Mucosa of stomach (tissue), 1 donor: ENCODE measurements around the gene SHISA6.

Experiments
- H3K27me3 ChIP-seq: one replicate; pipeline ENCODE4 v1.7.0; 2013; ENCODE audit warnings: mild to moderate bottlenecking, low read length; ENCODE audit not compliant: control insufficient read depth, insufficient read depth
- H3K36me3 ChIP-seq: one replicate; pipeline ENCODE4 v1.7.0; 2013; ENCODE audit warnings: low read length; ENCODE audit not compliant: control insufficient read depth, insufficient read depth
- H3K4me1 ChIP-seq: one replicate; pipeline ENCODE4 v1.7.0; 2013; ENCODE audit warnings: mild to moderate bottlenecking, low read length; ENCODE audit not compliant: control insufficient read depth, insufficient read depth
- H3K4me3 ChIP-seq: one replicate; pipeline ENCODE4 v1.7.0; 2013; ENCODE audit warnings: low read length
- H3K9ac ChIP-seq: one replicate; pipeline ENCODE4 v1.7.0; 2013; ENCODE audit warnings: mild to moderate bottlenecking, low read length, moderate library complexity
- H3K9me3 ChIP-seq: one replicate; pipeline ENCODE4 v1.7.0; 2013; ENCODE audit warnings: mild to moderate bottlenecking, low read length, moderate library complexity; ENCODE audit not compliant: control insufficient read depth
- donor health status: Pancreatic carcinoma.

SHISA6 gene

DNA sequence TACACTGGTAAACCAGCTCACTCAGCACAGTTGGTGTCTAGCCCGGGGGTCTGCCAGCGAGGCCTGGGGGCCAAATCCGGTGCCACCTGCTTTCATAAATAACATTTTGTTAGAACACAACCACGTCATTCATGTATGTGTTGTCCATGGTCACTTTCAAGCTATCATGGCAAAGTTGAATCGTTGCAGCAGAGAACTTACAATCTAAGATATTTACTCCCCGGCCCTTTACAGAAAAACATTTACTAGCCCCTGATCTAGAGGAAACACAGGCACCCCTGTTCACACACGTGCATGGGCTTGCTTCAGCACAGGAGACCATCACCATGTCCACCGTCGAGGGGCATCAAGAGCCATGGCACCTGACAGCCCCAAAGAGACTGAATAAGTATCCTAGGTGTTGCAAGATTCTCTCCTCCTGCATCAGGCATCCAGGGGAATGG is 245.9 kb downstream of the SHISA6 start:
- H3K4me1 ChIP-seq: no peaks in the 10 kb centered on the region
- H3K36me3 ChIP-seq: no peaks in the 10 kb centered on the region
- no peaks in the 10 kb centered on the region for H3K9me3 ChIP-seq
- no peaks in the 10 kb centered on the region for H3K27me3 ChIP-seq
- H3K9ac ChIP-seq: no peak overlapping the region
- no peak overlapping the region for H3K4me3 ChIP-seq

DNA sequence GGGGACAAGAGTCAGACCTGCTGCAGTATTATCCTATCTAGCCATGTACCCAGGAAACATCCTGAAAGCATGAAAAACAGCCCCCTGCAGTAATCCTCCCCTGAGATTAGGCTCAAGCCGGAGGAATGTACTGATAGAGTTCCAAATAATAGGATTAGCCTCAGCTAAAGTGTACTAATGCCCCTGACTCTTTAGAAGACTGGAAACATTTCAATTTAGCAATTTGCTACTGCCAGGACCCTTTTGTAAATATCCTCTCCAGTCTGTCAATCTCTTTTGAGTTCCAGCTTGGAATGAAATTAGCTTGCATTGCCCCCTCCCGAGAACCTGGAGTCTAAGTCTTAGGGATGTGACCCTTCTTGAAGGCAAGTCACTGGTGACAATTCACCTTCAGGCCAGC is 246.5 kb downstream of the SHISA6 start:
- no peak overlapping the region for H3K9ac ChIP-seq
- no peaks in the 10 kb centered on the region for H3K36me3 ChIP-seq
- H3K4me3 ChIP-seq: no peak overlapping the region
- H3K9me3 ChIP-seq: no peaks in the 10 kb centered on the region
- H3K27me3 ChIP-seq: no peaks in the 10 kb centered on the region
- no peaks in the 10 kb centered on the region for H3K4me1 ChIP-seq

DNA sequence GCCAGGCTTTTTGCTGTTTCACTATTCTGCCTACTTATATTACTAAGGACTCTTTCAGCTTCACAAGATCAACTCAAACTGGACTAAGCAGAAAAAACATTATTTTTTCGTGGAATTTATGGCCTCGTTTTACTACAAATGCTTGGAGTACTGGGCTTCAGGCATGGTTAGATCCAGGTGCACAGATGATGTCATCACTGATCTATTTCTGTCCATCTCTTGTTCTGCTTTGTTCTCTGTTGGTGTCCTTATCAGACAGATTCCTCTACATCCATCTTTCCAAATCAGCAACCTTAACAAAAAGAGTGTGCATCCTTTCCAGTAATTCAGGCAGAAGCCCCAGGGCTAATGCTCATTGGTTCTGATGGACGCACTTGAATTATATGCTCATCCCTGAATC is 247.4 kb downstream of the SHISA6 start:
- Histone ChIP-seq H3K4me1 (no peaks in the 10 kb centered on the region), H3K4me3 (no peak overlapping the region), H3K36me3 (no peaks in the 10 kb centered on the region), H3K27me3 (no peaks in the 10 kb centered on the region), H3K9me3 (no peaks in the 10 kb centered on the region), H3K9ac (no peak overlapping the region)

DNA sequence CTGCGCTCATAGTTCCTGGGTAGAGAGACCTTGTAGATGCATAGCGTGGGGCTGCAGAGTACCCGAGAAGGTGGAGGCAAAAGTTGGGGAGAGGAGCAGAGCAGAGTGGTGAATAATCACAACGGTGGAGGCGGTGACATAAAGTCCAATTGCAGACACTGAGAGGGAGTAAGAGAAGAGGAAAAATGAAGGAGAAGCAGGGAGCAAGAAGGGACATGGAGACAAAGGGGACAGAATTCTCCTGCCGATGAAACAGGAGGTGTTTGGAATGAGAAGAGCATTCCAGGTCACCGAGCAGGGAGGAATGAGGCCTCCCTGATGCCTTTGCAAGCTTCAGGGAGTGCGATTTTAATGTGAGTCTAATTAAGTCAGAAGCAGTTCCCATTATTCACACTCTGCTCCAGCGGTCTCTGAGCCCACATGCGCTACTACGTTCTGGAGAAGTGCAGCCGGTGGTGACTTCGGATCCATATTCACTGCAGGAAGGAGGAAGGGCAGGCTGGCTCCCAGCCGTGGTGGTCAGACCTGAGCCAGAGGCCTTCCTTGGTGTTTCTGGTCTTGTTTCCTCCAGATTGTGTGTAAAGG is 249.2 kb downstream of the SHISA6 start:
- H3K4me3 ChIP-seq: no peak overlapping the region

DNA sequence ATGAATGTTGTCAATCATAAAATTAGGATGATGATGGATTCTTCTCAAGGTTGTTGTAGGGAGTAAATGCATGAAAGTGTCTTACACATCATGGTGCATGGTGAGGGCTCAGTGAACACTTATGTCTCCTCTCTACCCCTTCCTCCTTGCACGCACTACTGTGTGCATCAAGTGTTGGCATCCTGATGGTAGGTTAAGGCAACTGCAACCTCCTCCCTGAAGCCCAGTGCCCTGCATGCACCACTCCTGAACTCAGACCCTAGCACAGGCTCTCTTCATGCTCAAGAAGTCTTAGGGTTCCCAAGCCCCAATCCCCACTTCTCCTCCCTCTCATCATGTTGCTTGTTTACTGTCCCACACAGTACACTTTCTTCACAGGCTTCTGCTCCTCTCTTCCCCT is 251.5 kb downstream of the SHISA6 start:
- Histone ChIP-seq H3K36me3 (no peaks in the 10 kb centered on the region), H3K4me1 (no peaks in the 10 kb centered on the region), H3K9me3 (no peaks in the 10 kb centered on the region), H3K9ac (no peak overlapping the region), H3K4me3 (no peak overlapping the region), H3K27me3 (no peaks in the 10 kb centered on the region)

More for the DNA sequence above, 249.2 kb downstream of the SHISA6 start:
- no peaks in the 10 kb centered on the region for H3K9me3 ChIP-seq
- H3K36me3 ChIP-seq: no peaks in the 10 kb centered on the region
- no peaks in the 10 kb centered on the region for H3K4me1 ChIP-seq
- H3K9ac ChIP-seq: no peak overlapping the region
- no peaks in the 10 kb centered on the region for H3K27me3 ChIP-seq

DNA sequence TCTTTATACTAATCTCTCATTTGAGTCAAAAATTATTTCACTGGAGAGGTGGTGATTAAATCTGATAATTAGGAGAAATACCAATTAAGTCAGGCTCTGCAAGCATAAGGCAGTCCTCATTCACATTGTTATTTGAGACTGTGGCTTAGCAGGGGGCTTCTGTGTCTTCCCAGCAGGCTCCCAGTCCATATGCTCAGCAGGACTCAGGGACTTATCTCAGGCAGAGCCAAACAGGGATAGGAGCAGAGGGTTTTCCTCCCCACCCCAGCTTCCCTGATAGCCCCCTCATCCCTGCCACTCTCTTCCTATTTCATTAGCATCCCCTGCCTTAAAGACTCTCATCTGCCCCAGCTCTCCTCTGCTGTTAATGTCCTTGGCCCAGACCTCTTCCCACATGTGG is 252.9 kb downstream of the SHISA6 start:
- no peaks in the 10 kb centered on the region for H3K27me3 ChIP-seq
- no peaks in the 10 kb centered on the region for H3K4me1 ChIP-seq

DNA sequence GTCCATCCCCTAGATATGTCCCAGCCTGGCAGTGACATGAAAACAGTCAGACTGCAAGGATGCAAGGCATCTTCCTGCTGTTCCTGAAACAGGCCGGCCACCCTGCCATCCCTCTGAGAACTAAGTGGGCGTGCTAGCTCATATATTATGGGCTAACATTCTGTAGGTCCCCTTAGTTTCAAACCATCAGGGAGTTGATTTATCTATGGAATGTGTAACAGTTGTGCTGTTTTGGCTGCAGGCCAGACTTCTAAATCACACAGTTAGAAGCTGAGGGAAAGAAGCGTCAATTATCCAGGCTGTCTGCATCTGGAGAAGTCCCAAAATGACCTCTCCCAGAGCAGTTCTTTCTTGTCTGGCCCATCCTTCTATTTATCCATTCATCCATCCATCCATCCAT is 254.6 kb downstream of the SHISA6 start:
- Histone ChIP-seq H3K4me1 (no peaks in the 10 kb centered on the region), H3K27me3 (no peaks in the 10 kb centered on the region), H3K9ac (no peak overlapping the region), H3K4me3 (no peak overlapping the region), H3K9me3 (no peaks in the 10 kb centered on the region), H3K36me3 (no peaks in the 10 kb centered on the region)

More for the DNA sequence above, 252.9 kb downstream of the SHISA6 start:
- no peaks in the 10 kb centered on the region for H3K36me3 ChIP-seq
- H3K9me3 ChIP-seq: no peaks in the 10 kb centered on the region
- no peak overlapping the region for H3K4me3 ChIP-seq
- no peak overlapping the region for H3K9ac ChIP-seq

DNA sequence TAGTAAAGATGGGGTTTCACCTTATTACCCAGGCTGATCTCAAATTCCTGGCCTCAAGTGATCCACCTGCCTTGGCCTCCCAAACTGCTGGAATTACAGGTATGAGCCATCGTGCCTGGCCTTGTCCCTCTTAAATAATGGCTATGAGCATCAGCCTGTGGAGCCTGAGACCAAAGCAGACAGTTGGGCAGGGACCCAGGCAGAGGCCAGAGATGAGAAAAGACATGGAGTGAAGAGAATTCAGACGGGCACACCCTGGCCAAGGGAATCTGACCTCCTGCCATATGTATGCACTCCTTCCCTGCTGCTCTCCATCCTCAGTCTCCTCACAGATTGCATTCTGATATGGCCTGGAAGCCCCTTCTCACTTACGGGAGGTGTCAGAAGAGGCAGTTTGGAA is 258.9 kb downstream of the SHISA6 start:
- H3K4me1 ChIP-seq: no peaks in the 10 kb centered on the region
- no peak overlapping the region for H3K9ac ChIP-seq
- no peak overlapping the region for H3K4me3 ChIP-seq
- no peaks in the 10 kb centered on the region for H3K36me3 ChIP-seq
- H3K27me3 ChIP-seq: no peaks in the 10 kb centered on the region
- no peaks in the 10 kb centered on the region for H3K9me3 ChIP-seq

DNA sequence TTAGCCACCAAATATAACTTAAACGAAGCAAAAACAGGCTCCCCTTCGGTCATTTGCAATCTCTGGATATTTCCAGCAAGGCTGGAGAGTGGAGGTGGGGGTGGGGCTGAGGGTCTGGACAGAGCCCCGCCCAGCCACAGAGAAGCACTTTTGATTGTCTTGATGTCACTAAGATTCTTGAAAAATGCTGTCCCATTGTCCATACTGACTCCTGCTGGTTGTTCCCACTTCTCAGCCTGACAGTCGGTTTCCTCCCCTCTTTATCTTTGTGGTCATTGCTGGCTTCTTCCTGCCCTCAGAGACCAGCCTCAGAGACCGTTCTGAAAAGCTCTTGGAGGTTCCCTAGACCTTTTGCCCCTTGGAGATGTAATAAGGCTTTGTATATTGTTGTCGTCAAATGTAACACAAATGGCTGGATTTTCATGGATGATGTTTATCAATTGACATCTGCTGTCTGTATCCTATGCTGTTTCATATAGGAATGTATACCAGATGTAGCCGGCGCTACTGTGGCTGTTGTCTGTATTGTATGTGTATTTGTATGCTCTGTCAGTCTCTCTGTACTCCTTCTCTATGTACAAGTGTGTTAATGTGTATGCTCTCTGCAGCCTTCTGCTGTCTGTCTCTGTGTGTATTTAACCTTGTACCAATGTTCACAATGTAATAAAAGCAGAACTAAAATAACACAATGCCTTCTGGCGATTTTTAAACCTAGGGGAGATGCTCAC is 262.5 kb downstream of the SHISA6 start:
- no peak overlapping the region for H3K4me3 ChIP-seq
- no peaks in the 10 kb centered on the region for H3K36me3 ChIP-seq
- no peaks in the 10 kb centered on the region for H3K27me3 ChIP-seq
- H3K4me1 ChIP-seq: no peaks in the 10 kb centered on the region
- H3K9ac ChIP-seq: no peak overlapping the region
- H3K9me3 ChIP-seq: no peaks in the 10 kb centered on the region

DNA sequence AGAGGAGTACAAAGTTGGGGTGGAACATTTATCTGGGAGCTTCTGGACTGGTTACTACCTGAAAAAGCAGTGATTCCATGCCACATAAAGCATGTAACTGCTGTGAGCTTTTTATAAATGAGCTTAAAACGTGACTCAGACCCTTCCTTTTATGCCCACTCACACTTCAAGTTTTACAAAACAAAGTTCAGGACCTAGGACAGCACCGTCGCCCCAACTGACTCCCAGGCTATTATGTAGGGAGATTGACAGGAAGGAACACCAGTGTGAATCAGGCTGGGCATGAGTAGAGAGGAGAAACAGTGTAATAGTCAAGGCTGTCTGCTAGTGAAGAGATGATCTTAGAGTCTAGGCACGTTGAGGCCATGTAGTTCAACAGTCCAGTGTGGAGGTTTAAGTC is 265.6 kb downstream of the SHISA6 start:
- no peaks in the 10 kb centered on the region for H3K9me3 ChIP-seq
- no peak overlapping the region for H3K9ac ChIP-seq
- H3K4me3 ChIP-seq: no peak overlapping the region

DNA sequence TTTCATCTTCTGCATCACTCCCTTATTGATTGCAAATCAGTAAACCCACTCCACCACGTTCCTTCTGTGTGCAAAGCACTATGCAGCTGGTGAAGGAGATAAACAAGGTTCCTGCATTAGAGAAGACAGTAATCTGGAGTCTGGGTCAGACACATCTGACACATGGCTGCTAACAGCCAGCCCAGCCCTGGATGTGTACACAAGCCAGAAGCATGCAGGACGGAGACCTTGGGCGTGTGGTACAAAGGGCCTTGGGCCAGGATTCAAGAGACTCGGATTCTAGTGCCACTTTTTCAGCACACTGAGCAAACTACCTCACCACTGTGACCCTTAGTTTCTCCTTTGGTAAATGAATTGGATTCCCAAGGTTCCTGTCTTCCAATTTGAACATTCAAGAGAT is 270.7 kb downstream of the SHISA6 start:
- H3K9ac ChIP-seq: no peak overlapping the region
- no peak overlapping the region for H3K4me3 ChIP-seq
- H3K36me3 ChIP-seq: no peaks in the 10 kb centered on the region
- no peaks in the 10 kb centered on the region for H3K27me3 ChIP-seq
- no peaks in the 10 kb centered on the region for H3K4me1 ChIP-seq
- H3K9me3 ChIP-seq: no peaks in the 10 kb centered on the region

More for the DNA sequence above, 265.6 kb downstream of the SHISA6 start:
- H3K36me3 ChIP-seq: no peaks in the 10 kb centered on the region
- H3K27me3 ChIP-seq: no peaks in the 10 kb centered on the region
- no peaks in the 10 kb centered on the region for H3K4me1 ChIP-seq

DNA sequence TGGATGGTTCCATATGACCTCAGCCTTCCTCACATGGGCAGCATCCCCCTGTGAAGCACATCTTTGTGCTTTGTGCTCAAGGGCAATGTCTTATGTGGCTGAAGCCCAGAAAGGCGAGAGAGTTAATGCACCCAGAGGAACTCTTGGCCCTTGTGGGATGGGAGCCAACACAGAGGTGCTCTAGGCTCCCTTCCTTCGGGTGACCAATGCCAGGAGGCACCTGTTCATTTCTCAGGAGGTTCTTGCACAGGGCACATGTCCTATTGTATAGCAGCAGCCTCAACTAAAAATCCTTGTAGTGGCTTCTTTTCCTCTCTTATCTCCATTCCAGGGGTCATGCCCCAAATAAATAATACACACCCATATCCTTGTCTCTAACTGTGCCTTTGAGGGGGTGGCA is 273.6 kb downstream of the SHISA6 start:
- H3K27me3 ChIP-seq: no peaks in the 10 kb centered on the region
- no peaks in the 10 kb centered on the region for H3K4me1 ChIP-seq
- H3K36me3 ChIP-seq: no peaks in the 10 kb centered on the region
- no peaks in the 10 kb centered on the region for H3K9me3 ChIP-seq
- no peak overlapping the region for H3K4me3 ChIP-seq
- H3K9ac ChIP-seq: no peak overlapping the region
